GM12892 (cell line): ENCODE results near the gene CACNB4.

ENCODE experiments used
- POLR2A ChIP-seq: IDR thresholded peaks from 2 replicates; pipeline ENCODE4 v1.6.1; 2011; ENCODE audit warnings: low read depth, low read length, control low read depth
- POLR2AphosphoS5 ChIP-seq: IDR thresholded peaks from 2 replicates; pipeline ENCODE4 v1.6.1; 2011; ENCODE audit warnings: low read depth, low read length, control low read depth
- TAF1 ChIP-seq: IDR thresholded peaks from 2 replicates; pipeline ENCODE4 v1.6.1; 2011; ENCODE audit warnings: low read depth, mild to moderate bottlenecking, control low read depth, low read length, borderline replicate concordance

DNA sequence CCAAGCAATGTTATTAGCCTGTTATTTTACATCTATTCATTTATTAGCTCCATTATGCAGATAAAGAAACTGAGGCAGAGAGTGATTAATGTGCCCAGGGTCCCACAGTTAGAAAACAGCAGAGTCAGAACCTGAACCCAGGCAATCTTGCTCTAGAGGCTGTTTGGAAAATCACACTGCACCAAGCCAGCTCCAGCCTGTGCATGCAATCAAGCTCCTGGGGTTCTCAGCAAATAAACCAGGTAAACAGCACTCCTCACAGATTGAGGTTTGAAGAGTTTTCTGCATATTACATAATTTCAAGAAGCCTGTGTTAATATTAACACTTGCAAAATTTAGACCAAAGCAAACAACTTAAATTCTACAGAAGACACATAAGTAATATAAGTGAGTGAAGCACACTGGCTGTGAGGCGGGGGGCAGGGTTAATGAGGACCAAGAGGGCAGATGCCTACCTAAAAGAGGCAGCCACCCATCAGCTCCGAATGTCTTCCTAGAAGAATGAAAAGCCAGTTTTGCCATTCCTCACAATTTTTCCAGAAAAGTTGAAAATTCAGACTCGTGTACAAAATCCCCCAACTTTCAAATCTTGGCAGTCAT, 35.4 kb downstream of the CACNB4 start:
- TF ChIP-seq POLR2A (no peak), TAF1 (no peak), POLR2AphosphoS5 (no peak)
